Measurements from ENCODE around the gene FAM3D. TPM values are rescaled to one million over a fixed set of nuclear protein-coding genes. Genes with fewer than 3 reads are reported as not detected.

The FAM3D gene
- total RNA-seq, 2 donors from 2014 or later: 4.7 to 11.6 TPM

GRCh38 chr3:58612830-58613229 lies 53.7 kb downstream of the FAM3D start:
- 44% methylated on average over 9 of the region's 9 CpGs for WGBS
- Histone ChIP-seq H3K27ac (no peak overlapping the region), H3K27me3 (replicated peaks; ENCODE audit: insufficient read depth) (no peaks in the 10 kb centered on the region), H3K9me3 (no peaks in the 10 kb centered on the region), H3K36me3 (no peaks in the 10 kb centered on the region), H3K4me3 (no peak overlapping the region), H3K4me1 (replicated peaks) (no peaks in the 10 kb centered on the region)
- intact Hi-C loops (cut with DNase I): no loop called here
- no peak for DNase-seq (ENCODE audit: low spot score)
- no peak for TF ChIP-seq POLR2AphosphoS5 (IDR thresholded peaks at IDR 0.05)
- TF ChIP-seq CTCF (IDR thresholded peaks at IDR 0.05): no peak
- TF ChIP-seq POLR2A (IDR thresholded peaks at IDR 0.05): no peak

- no peak for TF ChIP-seq CTCF (IDR thresholded peaks at IDR 0.05)
- TF ChIP-seq POLR2A (IDR thresholded peaks at IDR 0.05): no peak
- TF ChIP-seq POLR2AphosphoS5 (IDR thresholded peaks at IDR 0.05): no peak
- no peak for DNase-seq (ENCODE audit: low spot score)
- Histone ChIP-seq H3K27me3 (replicated peaks; ENCODE audit: insufficient read depth) (no peaks in the 10 kb centered on the region), H3K4me1 (replicated peaks) (no peaks in the 10 kb centered on the region), H3K27ac (no peak overlapping the region), H3K36me3 (no peaks in the 10 kb centered on the region), H3K9me3 (no peaks in the 10 kb centered on the region), H3K4me3 (no peak overlapping the region)
- intact Hi-C loops (cut with DNase I): no loop called here
- WGBS: 85% methylated on average over 7 of the region's 7 CpGs
These were observed 56.6 kb downstream of the FAM3D start for GRCh38 chr3:58609990-58610389.

GRCh38 chr3:58608648-58609047 lies 57.9 kb downstream of the FAM3D start:
- TF ChIP-seq POLR2AphosphoS5 (IDR thresholded peaks at IDR 0.05) (peak; percentile 62), CTCF (IDR thresholded peaks at IDR 0.05) (no peak), POLR2A (IDR thresholded peaks at IDR 0.05) (no peak)
- Histone ChIP-seq H3K4me1 (replicated peaks) (no peaks in the 10 kb centered on the region), H3K4me3 (no peak overlapping the region), H3K27me3 (replicated peaks; ENCODE audit: insufficient read depth) (no peaks in the 10 kb centered on the region), H3K27ac (no peak overlapping the region), H3K9me3 (no peaks in the 10 kb centered on the region), H3K36me3 (no peaks in the 10 kb centered on the region)
- 57% methylated on average over 5 of the region's 5 CpGs for WGBS
- peak; percentile 79 for DNase-seq (ENCODE audit: low spot score)
- intact Hi-C loops (cut with DNase I): no loop called here

- WGBS: 87% methylated on average over 4 of the region's 4 CpGs
- no peak for TF ChIP-seq POLR2A (IDR thresholded peaks at IDR 0.05)
- no peak for TF ChIP-seq CTCF (IDR thresholded peaks at IDR 0.05)
- TF ChIP-seq POLR2AphosphoS5 (IDR thresholded peaks at IDR 0.05): no peak
- Histone ChIP-seq H3K27ac (no peak overlapping the region), H3K36me3 (no peaks in the 10 kb centered on the region), H3K27me3 (replicated peaks; ENCODE audit: insufficient read depth) (no peaks in the 10 kb centered on the region), H3K4me3 (no peak overlapping the region), H3K4me1 (replicated peaks) (no peaks in the 10 kb centered on the region), H3K9me3 (no peaks in the 10 kb centered on the region)
- intact Hi-C loops (cut with DNase I): no loop called here
- no peak for DNase-seq (ENCODE audit: low spot score)
These were observed 58.8 kb downstream of the FAM3D start for GRCh38 chr3:58607816-58608215.

- no peaks in the 10 kb centered on the region for H3K36me3 ChIP-seq
- no peaks in the 10 kb centered on the region for H3K4me1 ChIP-seq (replicated peaks)
- H3K27ac ChIP-seq: no peak overlapping the region
- TF ChIP-seq POLR2AphosphoS5 (IDR thresholded peaks at IDR 0.05): no peak
- TF ChIP-seq CTCF (IDR thresholded peaks at IDR 0.05): no peak
- no peak for TF ChIP-seq POLR2A (IDR thresholded peaks at IDR 0.05)
- H3K27me3 ChIP-seq (replicated peaks; ENCODE audit: insufficient read depth): no peaks in the 10 kb centered on the region
- no peak overlapping the region for H3K4me3 ChIP-seq
- intact Hi-C loops (cut with DNase I): no loop called here
- WGBS: 52% methylated on average over 1 of the region's 1 CpG
- no peak for DNase-seq (ENCODE audit: low spot score)
- no peaks in the 10 kb centered on the region for H3K9me3 ChIP-seq
These were observed 59.9 kb downstream of the FAM3D start for GRCh38 chr3:58606693-58607092.
